Activated CD8-positive, alpha-beta memory T cell treated with anti-CD3 and anti-CD28 coated beads, Interleukin-2, amount 50 U/mL, for 1 hour (primary cell): ENCODE data around the gene EXOC2.

Source experiments
- DNase-seq: peaks from one replicate; pipeline ENCODE4 v3.0.0-alpha.2; 2020; ENCODE audit errors: extremely low read depth

The EXOC2 gene

DNA sequence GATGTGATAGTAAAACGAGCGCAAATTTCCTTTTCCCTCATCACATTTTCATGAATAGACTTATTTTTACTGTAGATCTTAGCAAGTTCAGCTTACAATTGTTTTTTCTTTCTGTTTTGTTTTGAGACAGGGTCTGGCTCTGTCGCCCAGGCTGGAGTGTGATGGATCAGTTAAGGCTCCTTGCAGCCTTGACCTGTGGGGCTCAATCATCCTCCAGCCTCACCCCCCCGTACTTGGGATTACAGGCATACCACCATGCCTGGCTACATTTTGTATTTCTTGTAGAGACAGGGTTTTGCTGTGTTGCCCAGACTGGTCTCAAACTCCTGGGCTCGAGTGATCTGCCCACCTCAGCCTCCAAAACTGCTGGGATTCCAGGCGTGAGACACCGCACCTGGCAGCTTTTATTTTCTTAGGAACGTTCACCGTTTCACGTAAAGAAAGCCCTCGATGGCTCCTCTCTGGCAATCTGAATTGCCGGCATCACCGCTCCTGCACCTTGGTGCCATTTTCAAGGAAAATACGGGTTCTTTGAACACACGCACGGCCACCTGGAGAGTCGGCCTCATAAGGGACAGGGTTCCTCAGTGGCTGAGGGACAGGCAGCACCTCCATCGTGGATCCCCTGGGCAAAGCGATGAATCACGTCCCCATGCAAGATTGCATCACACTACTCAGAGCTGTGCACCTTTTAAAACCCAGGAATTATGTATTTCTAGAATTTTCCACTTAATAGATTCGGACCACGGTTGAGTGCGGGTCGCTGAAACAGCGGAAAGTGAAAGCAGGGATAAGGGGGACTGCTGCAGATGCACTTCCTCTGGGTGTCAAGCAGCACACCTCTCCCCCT lies 222.7 kb downstream of the EXOC2 start:
- DNase-seq = no peak

DNA sequence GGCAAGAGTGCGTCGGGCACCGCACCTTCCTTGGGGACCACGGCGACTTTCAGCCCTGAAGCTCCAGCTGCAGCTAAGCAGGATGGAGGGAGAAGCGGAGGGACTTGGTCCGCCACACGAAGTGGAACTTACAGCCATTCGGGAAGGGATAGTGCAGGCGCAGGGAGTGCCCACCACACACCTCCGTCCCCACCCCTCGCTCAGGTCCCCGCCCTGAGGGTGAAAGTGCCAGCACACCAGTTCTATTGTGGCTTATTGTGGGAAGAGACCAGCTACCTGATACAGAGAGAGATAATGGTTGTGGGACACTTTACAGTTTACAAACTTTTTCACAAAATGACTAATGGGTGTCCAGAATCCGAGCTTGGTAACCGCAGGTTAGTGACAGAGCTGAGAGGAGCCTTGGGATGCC lies 225.3 kb downstream of the EXOC2 start:
- no peak for DNase-seq

DNA sequence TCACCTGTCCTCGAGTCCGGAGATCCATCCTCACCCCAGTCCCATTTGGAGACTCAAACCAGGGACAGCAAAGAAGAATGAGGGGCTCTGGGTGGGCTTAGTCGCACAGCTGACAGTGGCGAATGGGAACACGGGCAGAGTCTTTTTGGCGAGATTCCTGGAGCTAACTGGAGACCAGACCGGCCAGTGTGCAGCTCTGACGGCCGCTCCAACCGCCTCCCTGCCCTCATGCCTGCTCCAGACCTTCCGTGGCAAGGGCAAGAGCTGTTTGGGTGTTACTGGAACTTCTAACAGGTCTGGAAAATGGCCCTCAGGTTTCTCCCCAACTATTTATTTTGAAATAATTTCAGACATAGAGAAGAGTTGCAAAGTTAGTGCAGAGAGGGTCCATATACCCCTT lies 225.8 kb downstream of the EXOC2 start:
- DNase-seq = no peak

- no peak for DNase-seq
Observed at GRCh38 chr6:466564-466963, 226.4 kb downstream of the EXOC2 start.

- DNase-seq = no peak
Observed at GRCh38 chr6:465531-466348, 227.2 kb downstream of the EXOC2 start.

DNA sequence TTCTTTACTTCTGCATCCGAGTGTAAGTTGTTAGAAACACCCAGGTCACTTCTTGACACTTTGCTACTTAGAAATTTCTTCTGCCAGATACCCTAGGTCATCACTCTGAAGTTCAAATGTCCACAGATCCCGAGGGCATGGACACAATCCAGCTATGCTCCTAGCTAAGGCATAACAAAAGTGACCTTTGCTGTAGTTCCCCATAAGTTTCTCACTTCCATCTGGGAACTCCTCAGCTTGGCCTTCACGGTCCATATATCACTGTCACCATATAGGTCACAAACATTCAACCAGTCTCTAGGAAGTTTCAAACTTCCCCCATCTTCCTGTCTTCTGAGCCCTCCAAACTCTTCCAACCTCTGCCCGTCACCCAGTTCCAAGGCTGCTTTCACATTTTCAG lies 236.1 kb downstream of the EXOC2 start:
- no peak for DNase-seq

DNA sequence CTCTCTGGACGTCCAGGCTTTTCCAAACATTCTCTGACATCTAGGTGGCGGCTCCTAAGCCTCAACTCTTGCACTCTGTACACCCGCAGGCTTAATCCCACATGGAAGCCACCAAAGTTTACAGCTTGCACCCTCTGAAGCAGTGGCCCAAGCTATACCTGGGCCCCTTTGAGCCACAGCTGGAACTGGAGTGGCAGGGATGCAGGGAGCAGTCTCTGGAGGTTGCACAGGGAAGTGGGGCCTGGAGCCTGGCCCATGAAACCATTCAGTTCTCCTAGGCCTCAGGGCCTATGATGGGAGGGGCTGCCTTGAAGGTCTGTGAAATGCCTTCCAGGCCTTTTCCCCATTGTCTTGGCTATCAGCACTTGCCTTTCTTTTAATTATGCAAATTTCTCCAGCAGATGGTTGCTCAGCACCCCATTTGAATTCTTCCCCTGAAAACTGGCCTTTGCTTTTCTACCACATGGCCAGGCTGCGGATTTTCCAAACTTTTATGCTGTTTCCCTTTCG lies 236.5 kb downstream of the EXOC2 start:
- no peak for DNase-seq

DNA sequence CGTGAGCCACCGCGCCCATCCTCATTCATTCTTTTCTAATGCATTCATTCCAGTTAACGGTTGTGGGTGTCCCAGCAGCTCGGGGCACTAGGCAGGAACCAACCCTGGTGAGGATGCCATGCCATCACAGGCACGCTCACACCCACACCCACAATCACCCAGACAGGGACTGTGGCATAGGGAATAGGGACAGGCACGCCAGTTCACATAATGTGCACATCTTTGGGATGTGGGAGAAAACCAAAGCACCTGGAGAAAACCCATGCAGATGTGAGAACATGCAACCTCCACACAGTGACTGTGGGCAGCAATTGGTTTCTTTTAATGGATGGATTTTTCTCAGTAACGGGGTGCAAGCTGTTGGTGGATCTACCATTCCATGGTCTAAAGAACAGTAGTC lies 237.1 kb downstream of the EXOC2 start:
- DNase-seq = no peak

GRCh38 chr6:455006-455585 lies 237.8 kb downstream of the EXOC2 start:
- no peak for DNase-seq

GRCh38 chr6:454148-454991 lies 238.6 kb downstream of the EXOC2 start:
- no peak for DNase-seq

GRCh38 chr6:453152-453551 lies 239.8 kb downstream of the EXOC2 start:
- no peak for DNase-seq

DNA sequence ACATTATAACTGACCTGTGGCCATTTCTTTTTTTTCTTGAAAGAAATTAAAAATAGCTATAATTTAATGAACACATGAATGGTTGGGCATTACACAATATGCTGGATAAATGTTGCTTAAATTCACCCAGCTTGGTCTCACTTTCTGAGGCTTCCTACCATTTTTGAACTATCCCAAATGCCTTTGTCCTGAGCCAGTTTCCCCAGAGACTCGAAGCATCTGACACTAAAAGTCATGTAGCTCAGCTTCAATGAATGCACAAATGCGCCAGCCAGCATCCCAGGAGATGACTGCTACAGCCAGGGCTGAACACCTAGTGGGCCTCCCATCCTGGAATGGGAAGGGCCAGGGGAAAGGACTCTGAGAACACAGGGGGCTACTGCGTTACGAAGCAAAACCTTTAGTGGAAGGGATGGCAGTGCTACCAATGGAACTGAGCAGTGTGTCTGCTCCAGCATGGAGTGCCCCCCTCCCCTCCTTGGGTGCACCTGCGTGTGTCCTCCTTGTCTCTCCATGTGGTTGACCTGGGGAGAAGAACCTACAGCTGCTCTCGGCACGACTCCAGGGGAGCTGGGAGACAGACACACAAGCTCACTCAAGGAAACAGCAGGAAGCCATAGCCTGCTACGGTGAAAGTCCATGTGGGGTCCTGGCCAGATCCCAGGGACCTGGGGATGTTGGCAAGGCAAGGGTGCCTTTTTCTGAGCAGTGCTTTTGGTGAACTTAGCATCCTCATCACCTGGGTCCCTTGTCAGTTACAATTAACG lies 240.5 kb downstream of the EXOC2 start:
- no peak for DNase-seq

DNA sequence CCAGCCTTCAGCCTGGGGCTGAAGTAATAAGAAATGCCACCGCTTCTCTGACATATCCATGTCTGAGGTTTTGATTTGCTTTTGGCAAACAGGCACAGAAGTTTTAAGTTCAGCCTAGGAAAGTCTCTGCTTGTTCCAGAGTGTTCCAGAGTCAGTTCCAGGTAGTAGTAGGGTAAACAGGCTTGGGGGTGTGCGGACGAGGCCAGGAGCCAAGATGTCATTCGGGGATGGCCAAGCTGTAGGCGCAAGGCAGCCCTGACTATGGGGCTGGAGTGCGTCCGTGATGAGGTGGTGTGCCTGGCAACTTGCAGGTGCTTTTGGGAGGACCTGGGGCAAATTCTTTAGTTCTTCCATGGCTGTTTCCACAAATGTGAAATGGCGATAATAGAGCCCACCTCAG lies 241.1 kb downstream of the EXOC2 start:
- DNase-seq = no peak

GRCh38 chr6:451336-451735 lies 241.6 kb downstream of the EXOC2 start:
- DNase-seq = no peak

DNA sequence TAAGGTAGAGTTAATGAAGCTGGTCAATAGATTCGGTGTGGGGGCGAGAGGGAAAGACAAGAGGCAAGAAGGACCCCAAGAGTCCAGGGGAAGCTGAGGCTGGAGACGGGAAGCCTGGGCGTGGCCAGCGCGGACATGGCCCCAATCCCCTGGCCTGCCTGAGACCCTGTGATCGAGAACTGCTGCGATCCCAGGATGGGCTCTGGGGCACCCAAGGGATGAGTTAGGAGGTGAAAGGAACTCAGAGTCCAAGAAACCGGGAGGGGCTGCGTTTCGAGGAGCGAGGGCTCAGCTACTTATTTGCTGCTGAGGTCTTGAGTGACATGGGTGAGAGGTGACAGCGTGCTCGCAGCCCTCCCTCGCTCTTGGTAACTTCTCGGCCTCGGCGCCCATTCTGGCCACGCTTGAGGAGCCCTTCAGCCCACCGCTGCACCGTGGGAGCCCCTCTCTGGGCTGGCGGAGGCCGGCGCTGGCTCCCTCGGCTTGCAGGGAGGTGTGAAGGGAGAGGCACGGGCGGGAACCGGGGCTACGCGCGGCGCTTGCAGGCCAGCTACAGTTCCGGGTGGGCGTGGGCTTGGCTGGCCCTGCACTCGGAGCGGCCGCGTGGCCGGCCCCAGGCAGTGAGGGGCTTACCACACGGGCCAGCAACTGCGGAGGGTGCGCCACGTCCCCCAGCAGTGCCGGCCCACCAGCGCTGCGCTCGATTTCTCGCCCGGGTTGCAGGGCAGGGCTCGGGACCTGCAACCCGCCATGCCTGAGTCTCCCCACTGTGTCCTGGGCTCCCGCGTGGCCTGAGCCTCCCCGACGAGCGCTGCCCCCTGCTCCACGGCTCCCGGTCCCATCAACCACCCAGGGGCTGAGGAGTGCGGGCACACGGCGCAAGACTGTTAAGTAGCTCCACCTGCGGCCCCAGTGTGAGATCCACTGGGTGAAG lies 243.2 kb downstream of the EXOC2 start:
- DNase-seq = no peak

DNA sequence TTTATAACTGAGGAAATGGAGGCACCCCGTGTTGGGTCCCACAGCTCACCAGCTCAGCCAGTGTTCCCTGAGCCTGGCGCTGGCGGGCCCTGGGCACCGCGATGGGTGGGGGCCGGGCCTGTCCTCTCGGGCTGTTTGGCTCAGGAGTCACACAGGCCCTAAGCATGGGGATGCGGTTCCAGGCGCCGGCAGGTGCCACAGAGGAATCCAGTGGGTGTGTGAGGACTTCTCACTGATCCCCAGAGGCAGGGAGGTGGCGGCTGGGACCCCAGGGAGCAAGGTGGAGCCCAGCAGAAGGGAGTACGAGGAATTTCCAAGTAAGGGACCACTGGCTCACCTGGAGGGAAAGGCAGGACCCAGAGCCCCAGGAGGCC lies 243.9 kb downstream of the EXOC2 start:
- DNase-seq = no peak

GRCh38 chr6:448296-449056 lies 244.5 kb downstream of the EXOC2 start:
- DNase-seq = no peak

DNA sequence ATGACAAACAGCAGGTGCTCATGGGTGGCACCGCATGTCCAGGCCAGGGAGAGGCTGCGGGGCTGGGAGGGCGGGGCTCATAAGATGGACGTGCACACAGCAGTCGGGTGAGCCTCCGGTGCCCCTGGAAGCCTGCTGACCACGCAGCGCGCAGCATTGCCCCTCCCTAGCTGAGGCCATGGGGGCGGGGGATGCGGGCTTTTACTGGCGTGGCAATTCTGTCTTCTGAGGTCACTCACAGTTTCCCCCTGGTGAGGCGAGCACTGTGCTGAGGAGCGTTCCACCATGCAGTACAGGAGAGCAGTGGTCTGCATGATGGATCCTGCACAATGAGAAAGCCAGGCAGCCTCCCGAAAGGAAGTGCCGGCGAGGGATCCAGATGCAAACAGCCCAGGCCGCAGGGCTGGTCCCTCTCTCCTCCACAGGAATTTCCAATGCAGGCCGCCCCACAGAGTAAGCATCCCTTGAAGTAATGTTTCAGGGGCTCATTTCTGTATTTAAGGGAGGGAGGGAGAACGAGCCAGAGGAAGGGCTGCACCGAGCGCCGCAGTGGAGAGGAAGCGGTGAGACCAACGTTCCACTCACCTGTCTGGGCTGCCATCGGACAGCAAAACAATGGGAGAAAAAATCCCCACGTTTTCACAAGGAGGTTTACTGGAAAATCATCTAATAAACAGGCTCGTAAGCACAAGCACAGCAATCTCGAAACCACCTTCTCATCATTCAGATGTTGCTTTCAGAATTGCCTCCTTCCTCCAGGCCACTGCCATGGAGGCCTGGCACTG lies 245.4 kb downstream of the EXOC2 start:
- DNase-seq = no peak
